K562 (cell line): ENCODE data around the gene STING1. TPM values are rescaled to one million over a fixed set of nuclear protein-coding genes. Genes with fewer than 3 reads are reported as not detected.
A peak's percentile ranks its signal among the peaks of the same experiment; 100 is the strongest.

Experiments used
- ASH1L ChIP-seq: fragments of 450-650 bp; IDR thresholded peaks from 2 replicates; pipeline ENCODE4 v1.6.1; 2018; ENCODE audit warnings: borderline replicate concordance, mild to moderate bottlenecking, low read depth; ENCODE audit not compliant: partially characterized antibody
- ETV5 ChIP-seq: sonication (generic); formaldehyde crosslinking; IDR thresholded peaks from 2 replicates; pipeline ENCODE4 v1.4.0; 2020; ENCODE audit warnings: low read depth, mild to moderate bottlenecking, missing genetic modification reagents
- FOS ChIP-seq: IDR thresholded peaks from 3 replicates; pipeline ENCODE4 v1.6.1; 2011; ENCODE audit not compliant: insufficient read length; ENCODE audit errors: extremely low read depth
- GTF2F1 ChIP-seq: IDR thresholded peaks from 2 replicates; pipeline ENCODE4 v1.6.1; 2011; ENCODE audit warnings: low read depth, low read length, improper control_type of control experiment
- HDAC3 ChIP-seq: fragments of 450-650 bp; IDR thresholded peaks from 2 replicates; pipeline ENCODE4 v1.6.1; 2018; ENCODE audit warnings: borderline replicate concordance, mild to moderate bottlenecking, moderate library complexity; ENCODE audit not compliant: partially characterized antibody
- MNT ChIP-seq, 2 experiments: fragments of 450-650 bp; conservative IDR thresholded peaks; 2 replicates each; pipeline ENCODE4 v1.6.1; 2017; ENCODE audit warnings: mild to moderate bottlenecking in 2 of 2, moderate library complexity in 2 of 2
- NFIC ChIP-seq: fragments of 450-650 bp; IDR thresholded peaks from 2 replicates; pipeline ENCODE4 v1.6.1; 2017; ENCODE audit warnings: mild to moderate bottlenecking, inconsistent platforms
- NFYB ChIP-seq: IDR thresholded peaks from 2 replicates; pipeline ENCODE4 v1.6.1; 2011; ENCODE audit warnings: mild to moderate bottlenecking, moderate library complexity; ENCODE audit not compliant: insufficient read length; ENCODE audit errors: extremely low read depth
- POLR2B ChIP-seq: fragments of 450-650 bp; IDR thresholded peaks from 2 replicates; pipeline ENCODE4 v1.6.1; 2018; ENCODE audit warnings: low read depth; ENCODE audit not compliant: partially characterized antibody
- POLR2G ChIP-seq: fragments of 200-400 bp; formaldehyde crosslinking; IDR thresholded peaks from 2 replicates; pipeline ENCODE4 v1.6.1; 2017; ENCODE audit warnings: low read depth, mild to moderate bottlenecking, antibody characterized with exemption, low read length, moderate library complexity
- SUPT5H ChIP-seq: fragments of 450-650 bp; IDR thresholded peaks from 2 replicates; pipeline ENCODE4 v1.6.1; 2016
- TAF7 ChIP-seq: fragments of 450-650 bp; IDR thresholded peaks from 2 replicates; pipeline ENCODE4 v1.6.1; 2016; ENCODE audit warnings: missing genetic modification characterization, missing compliant biosample characterization
- TEAD1 ChIP-seq, 2 experiments: fragments of 450-650 bp in 1 of 2; sonication (generic) in 1 of 2; formaldehyde crosslinking; IDR thresholded peaks; 2 replicates each; pipeline versions ENCODE4 v1.4.0 to v1.8.0; 2020 to 2022; ENCODE audit warnings: mild to moderate bottlenecking in 2 of 2, missing genetic modification reagents in 1 of 2
- TFAP4 ChIP-seq: sonication (generic); formaldehyde crosslinking; IDR thresholded peaks from 2 replicates; pipeline ENCODE4 v1.8.0; 2022; ENCODE audit warnings: missing genetic modification reagents, mild to moderate bottlenecking, moderate library complexity, borderline replicate concordance
- TGIF2 ChIP-seq: sonication (generic); formaldehyde crosslinking; IDR thresholded peaks from 2 replicates; pipeline ENCODE4 v1.8.1; 2022; ENCODE audit warnings: mild to moderate bottlenecking, missing genetic modification reagents, moderate library complexity
- USF1 ChIP-seq: sonication (generic); formaldehyde crosslinking; IDR thresholded peaks from 2 replicates; pipeline ENCODE4 v1.9.0; 2022; ENCODE audit warnings: mild to moderate bottlenecking, missing genetic modification reagents
- ZFP91 ChIP-seq: sonication (generic); formaldehyde crosslinking; IDR thresholded peaks from 2 replicates; pipeline ENCODE4 v1.8.0; 2022; ENCODE audit warnings: mild to moderate bottlenecking, missing genetic modification reagents
- ZNF316 ChIP-seq: fragments of 450-650 bp; IDR thresholded peaks from 2 replicates; pipeline ENCODE4 v1.6.1; 2016
- polyA plus RNA-seq, 8 experiments: library from polyadenylated mRNA; depleted of rRNA in 4 of 8; stranded (reverse) in 5 of 8; unstranded in 3 of 8; fragments of >200 nt; fragmentation: Nextera tagmentation in 2 of 8; fragmentation: Illumina TruSeq in 1 of 8; extraction: Ambion mirVana in 2 of 8; extraction: Trizol in 1 of 8; gene quantifications; 2 replicates each; pipeline versions ENCODE4 v1.2.1 to v1.2.3, GENCODE V29; 2011 to 2014; ENCODE audit warnings: inconsistent platforms in 1 of 8, missing spikeins in 1 of 8
- total RNA-seq, 7 experiments: library from RNA; depleted of rRNA in 6 of 7; stranded (reverse); fragments of >200 nt in 6 of 7; fragmentation: Illumina TruSeq in 2 of 7; extraction: Trizol in 2 of 7; gene quantifications; 2 replicates each; pipeline versions ENCODE4 v1.2.1 to v1.2.3, GENCODE V29; 2011 to 2021; ENCODE audit warnings: low replicate concordance in 1 of 7

STING1 gene
- total and polyA plus RNA-seq, 9 of the 15 experiments (the other 6 are each of a cell fraction or from before 2014, with no cell fraction given), result 20.8 to 69.1 (median 44.7) TPM

- TF ChIP-seq TFAP4, result peak; percentile 62; the same call in 1 of the 2 replicates
- peak; percentile 34 for TF ChIP-seq POLR2G
- peak; percentile 47; the same call in 1 of the 2 replicates for TF ChIP-seq TAF7 (tag)
- TF ChIP-seq NFIC, result peak; percentile 35; the same call in 1 of the 2 replicates
- peak; percentile 60; the same call in 1 of the 2 replicates for TF ChIP-seq ZFP91 (CRISPR knock-in tag)
- TF ChIP-seq SUPT5H, result peak; percentile 96
- peak; percentile 97 for TF ChIP-seq POLR2B
- peak; percentile 69 for TF ChIP-seq FOS
- peak in 1 of 2 experiments; percentile 46; a peak in 1 of 4 replicates for TF ChIP-seq MNT (conservative IDR thresholded peaks at IDR 0.05)
- 0 out of 2 replicates have a peak, but pooled peaks have one; percentile 39 for TF ChIP-seq GTF2F1
- peak; percentile 8; the same call in 1 of the 2 replicates for TF ChIP-seq USF1 (CRISPR knock-in tag)
- peak; percentile 91 for TF ChIP-seq ASH1L
- peak; percentile 18 to 51; a peak in 2 of 4 replicates for TF ChIP-seq TEAD1 (CRISPR knock-in tag; IDR thresholded peaks at IDR 0.05)
- TF ChIP-seq NFYB, result peak; percentile 95
- peak; percentile 30 for TF ChIP-seq HDAC3
- peak; percentile 69; the same call in 1 of the 2 replicates for TF ChIP-seq TGIF2 (CRISPR knock-in tag)
- peak; percentile 99 for TF ChIP-seq ZNF316
- peak; percentile 30; the same call in 1 of the 2 replicates for TF ChIP-seq ETV5 (CRISPR knock-in tag)
Observed at GRCh38 chr5:139503036-139503817, 20.7 kb upstream of the STING1 start (continued).
